Measurements from ENCODE around the gene HOXA11.

DNA sequence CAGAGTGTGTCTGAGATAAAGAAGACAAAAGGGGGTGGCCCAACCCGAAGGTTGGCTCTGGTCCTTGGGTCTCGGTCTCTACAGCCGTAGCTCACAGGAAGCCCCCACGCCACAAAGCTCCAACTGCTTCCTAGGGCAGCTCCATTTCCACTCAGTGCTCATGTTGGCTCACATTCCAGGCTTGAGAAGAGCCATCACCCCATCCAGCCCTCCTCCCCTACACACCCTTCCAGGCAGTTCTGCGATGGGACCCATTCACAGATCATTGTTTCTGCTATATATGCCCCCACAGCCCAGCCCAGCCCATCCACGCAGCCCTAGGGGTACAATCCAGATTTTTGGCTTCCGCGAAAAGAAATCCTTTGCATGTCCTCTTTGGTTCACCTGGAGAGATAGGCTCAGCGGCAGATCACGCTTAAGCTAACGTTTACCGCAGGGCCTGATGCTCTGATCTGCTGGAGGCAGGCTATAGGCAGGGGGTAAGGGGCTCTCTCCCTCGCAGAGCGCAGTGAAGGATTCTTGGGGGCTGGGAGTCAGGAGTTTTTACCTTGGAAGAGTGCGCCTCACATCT is 6.2 kb upstream of the HOXA11 start:
- TF ChIP-seq RAD21 (IDR thresholded peaks at IDR 0.05; ENCODE audit: insufficient read depth, low read depth, low read length) (no peak), YBX1 (IDR thresholded peaks at IDR 0.05) (no peak), ESRRA (IDR thresholded peaks at IDR 0.05; ENCODE audit: low read length) (no peak)
- TF ChIP-seq, protein P1, sequence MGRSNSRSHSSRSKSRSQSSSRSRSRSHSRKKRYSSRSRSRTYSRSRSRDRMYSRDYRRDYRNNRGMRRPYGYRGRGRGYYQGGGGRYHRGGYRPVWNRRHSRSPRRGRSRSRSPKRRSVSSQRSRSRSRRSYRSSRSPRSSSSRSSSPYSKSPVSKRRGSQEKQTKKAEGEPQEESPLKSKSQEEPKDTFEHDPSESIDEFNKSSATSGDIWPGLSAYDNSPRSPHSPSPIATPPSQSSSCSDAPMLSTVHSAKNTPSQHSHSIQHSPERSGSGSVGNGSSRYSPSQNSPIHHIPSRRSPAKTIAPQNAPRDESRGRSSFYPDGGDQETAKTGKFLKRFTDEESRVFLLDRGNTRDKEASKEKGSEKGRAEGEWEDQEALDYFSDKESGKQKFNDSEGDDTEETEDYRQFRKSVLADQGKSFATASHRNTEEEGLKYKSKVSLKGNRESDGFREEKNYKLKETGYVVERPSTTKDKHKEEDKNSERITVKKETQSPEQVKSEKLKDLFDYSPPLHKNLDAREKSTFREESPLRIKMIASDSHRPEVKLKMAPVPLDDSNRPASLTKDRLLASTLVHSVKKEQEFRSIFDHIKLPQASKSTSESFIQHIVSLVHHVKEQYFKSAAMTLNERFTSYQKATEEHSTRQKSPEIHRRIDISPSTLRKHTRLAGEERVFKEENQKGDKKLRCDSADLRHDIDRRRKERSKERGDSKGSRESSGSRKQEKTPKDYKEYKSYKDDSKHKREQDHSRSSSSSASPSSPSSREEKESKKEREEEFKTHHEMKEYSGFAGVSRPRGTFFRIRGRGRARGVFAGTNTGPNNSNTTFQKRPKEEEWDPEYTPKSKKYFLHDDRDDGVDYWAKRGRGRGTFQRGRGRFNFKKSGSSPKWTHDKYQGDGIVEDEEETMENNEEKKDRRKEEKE (IDR thresholded peaks at IDR 0.05): no peak
- TF ChIP-seq, protein P2, sequence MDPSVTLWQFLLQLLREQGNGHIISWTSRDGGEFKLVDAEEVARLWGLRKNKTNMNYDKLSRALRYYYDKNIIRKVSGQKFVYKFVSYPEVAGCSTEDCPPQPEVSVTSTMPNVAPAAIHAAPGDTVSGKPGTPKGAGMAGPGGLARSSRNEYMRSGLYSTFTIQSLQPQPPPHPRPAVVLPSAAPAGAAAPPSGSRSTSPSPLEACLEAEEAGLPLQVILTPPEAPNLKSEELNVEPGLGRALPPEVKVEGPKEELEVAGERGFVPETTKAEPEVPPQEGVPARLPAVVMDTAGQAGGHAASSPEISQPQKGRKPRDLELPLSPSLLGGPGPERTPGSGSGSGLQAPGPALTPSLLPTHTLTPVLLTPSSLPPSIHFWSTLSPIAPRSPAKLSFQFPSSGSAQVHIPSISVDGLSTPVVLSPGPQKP (IDR thresholded peaks at IDR 0.05; ENCODE audit: low read depth, low read length): no peak
- TF ChIP-seq, protein P3, sequence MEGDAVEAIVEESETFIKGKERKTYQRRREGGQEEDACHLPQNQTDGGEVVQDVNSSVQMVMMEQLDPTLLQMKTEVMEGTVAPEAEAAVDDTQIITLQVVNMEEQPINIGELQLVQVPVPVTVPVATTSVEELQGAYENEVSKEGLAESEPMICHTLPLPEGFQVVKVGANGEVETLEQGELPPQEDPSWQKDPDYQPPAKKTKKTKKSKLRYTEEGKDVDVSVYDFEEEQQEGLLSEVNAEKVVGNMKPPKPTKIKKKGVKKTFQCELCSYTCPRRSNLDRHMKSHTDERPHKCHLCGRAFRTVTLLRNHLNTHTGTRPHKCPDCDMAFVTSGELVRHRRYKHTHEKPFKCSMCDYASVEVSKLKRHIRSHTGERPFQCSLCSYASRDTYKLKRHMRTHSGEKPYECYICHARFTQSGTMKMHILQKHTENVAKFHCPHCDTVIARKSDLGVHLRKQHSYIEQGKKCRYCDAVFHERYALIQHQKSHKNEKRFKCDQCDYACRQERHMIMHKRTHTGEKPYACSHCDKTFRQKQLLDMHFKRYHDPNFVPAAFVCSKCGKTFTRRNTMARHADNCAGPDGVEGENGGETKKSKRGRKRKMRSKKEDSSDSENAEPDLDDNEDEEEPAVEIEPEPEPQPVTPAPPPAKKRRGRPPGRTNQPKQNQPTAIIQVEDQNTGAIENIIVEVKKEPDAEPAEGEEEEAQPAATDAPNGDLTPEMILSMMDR (IDR thresholded peaks at IDR 0.05 in 2 of 3, conservative IDR thresholded peaks at IDR 0.05 in 1 of 3; ENCODE audit: control insufficient read depth in 2 of 3, extremely low read depth in 1 of 3, insufficient read depth in 1 of 3, low read depth in 3 of 3, low read length in 3 of 3): no peak
